SK-N-SH treated with all-trans-retinoic acid at 6 μM for 48 hours (cell line): ENCODE measurements around the gene PRSS27.

Source experiments
- BACH2 ChIP-seq: fragments of 250-450 bp; sonication (Bioruptor Pico); IDR thresholded peaks from 2 replicates; pipeline ENCODE4 v1.9.0; 2021; ENCODE audit warnings: mild to moderate bottlenecking, borderline replicate concordance
- OSR1 ChIP-seq: fragments of 250-450 bp; sonication (Bioruptor Pico); IDR thresholded peaks from 2 replicates; pipeline ENCODE4 v1.8.0; 2022; ENCODE audit warnings: moderate library complexity, mild to moderate bottlenecking, inconsistent platforms
- SNAI2 ChIP-seq: fragments of 250-450 bp; sonication (Bioruptor Pico); IDR thresholded peaks from 2 replicates; pipeline ENCODE4 v1.5.0; 2020; ENCODE audit warnings: mild to moderate bottlenecking, moderate library complexity
- ZC3H10 ChIP-seq: fragments of 250-450 bp; sonication (Bioruptor Pico); IDR thresholded peaks from 2 replicates; pipeline ENCODE4 v1.5.1; 2021; ENCODE audit warnings: mild to moderate bottlenecking, moderate library complexity
- ZFP30 ChIP-seq: fragments of 450-650 bp; formaldehyde crosslinking; IDR thresholded peaks from 2 replicates; pipeline ENCODE4 v1.5.0; 2022; ENCODE audit warnings: mild to moderate bottlenecking, moderate library complexity

GRCh38 chr16:2768403-2769089 is 48.5 kb upstream of the PRSS27 start:
- TF ChIP-seq ZFP30 (CRISPR knock-in tag) (no peak), BACH2 (CRISPR knock-in tag) (no peak), ZC3H10 (CRISPR knock-in tag) (no peak), OSR1 (no peak), SNAI2 (no peak)
